Ureter (tissue), 1 donor: ENCODE data around the gene CDKN2AIPNL. TPM values are rescaled to one million over a fixed set of nuclear protein-coding genes. Genes with fewer than 3 reads are reported as not detected.
"Not testable (repeated sequence)": the region's sequence is repeated elsewhere in the genome, so short reads cannot be mapped to it uniquely, and the experiment has no call there.

Source experiments
- DNase-seq: peaks from one replicate; pipeline ENCODE4 v3.0.0-alpha.2; 2020; ENCODE audit warnings: low spot score
- total RNA-seq: library from RNA; stranded (reverse); gene quantifications from one replicate; pipeline ENCODE4 v1.2.4, GENCODE V29; 2023
- donor health status: DM: yes; HTN: yes; CAD: no.

The CDKN2AIPNL gene
- total RNA-seq, 1 donor from 2014 or later: 23.5 TPM

GRCh38 chr5:134398609-134399155 is 13.0 kb downstream of the CDKN2AIPNL start:
- no peak for DNase-seq

GRCh38 chr5:134397196-134397595 is 14.5 kb downstream of the CDKN2AIPNL start:
- no peak for DNase-seq

- DNase-seq: no peak
Measured at GRCh38 chr5:134396274-134396673, 15.4 kb downstream of the CDKN2AIPNL start.

GRCh38 chr5:134394932-134395331 is 16.7 kb downstream of the CDKN2AIPNL start:
- no peak for DNase-seq

GRCh38 chr5:134392301-134392700 is 19.4 kb downstream of the CDKN2AIPNL start:
- DNase-seq: no peak

- DNase-seq: no peak
Measured at GRCh38 chr5:134387443-134387842, 24.2 kb downstream of the CDKN2AIPNL start.

- DNase-seq: no peak
Measured at GRCh38 chr5:134383980-134384697, 27.5 kb downstream of the CDKN2AIPNL start.

GRCh38 chr5:134382204-134382603 is 29.5 kb downstream of the CDKN2AIPNL start:
- DNase-seq: not testable (repeated sequence)

GRCh38 chr5:134380346-134380745 is 31.3 kb downstream of the CDKN2AIPNL start:
- no peak for DNase-seq

- no peak for DNase-seq
Measured at GRCh38 chr5:134374232-134374631, 37.4 kb downstream of the CDKN2AIPNL start.

GRCh38 chr5:134373633-134374032 is 38.0 kb downstream of the CDKN2AIPNL start:
- not testable (repeated sequence) for DNase-seq

- DNase-seq: peak; percentile 62
Measured at GRCh38 chr5:134371834-134372340, 39.8 kb downstream of the CDKN2AIPNL start.

GRCh38 chr5:134370871-134371833 is 40.5 kb downstream of the CDKN2AIPNL start, which contains the start of gene UBE2B:
Gene UBE2B (plus strand): TSS chr5:134371569. CDS start chr5:134371596, 27 bp downstream.
- DNase-seq: peak; percentile 99

- no peak for DNase-seq
Measured at GRCh38 chr5:134370311-134370870, 41.3 kb downstream of the CDKN2AIPNL start.

GRCh38 chr5:134365604-134366003 is 46.1 kb downstream of the CDKN2AIPNL start:
- DNase-seq: no peak

GRCh38 chr5:134355681-134356080 is 56.0 kb downstream of the CDKN2AIPNL start:
- no peak for DNase-seq

Other genes with a start within 250 kb of the CDKN2AIPNL start
- gene SKP1, start 234.9 kb downstream of the CDKN2AIPNL start, total RNA-seq: 324 TPM
- 110 TPM for gene PPP2CA, start 185.8 kb downstream of the CDKN2AIPNL start, total RNA-seq
- gene CDKL3, start 44.7 kb downstream of the CDKN2AIPNL start, total RNA-seq: 5.5 TPM
- 63.3 TPM for gene UBE2B, start 40.3 kb downstream of the CDKN2AIPNL start, total RNA-seq
- 68.7 TPM for gene JADE2, start 113.8 kb upstream of the CDKN2AIPNL start, total RNA-seq
- 82.8 TPM for gene SAR1B, start 220.9 kb upstream of the CDKN2AIPNL start, total RNA-seq
- gene SEC24A, start 236.9 kb upstream of the CDKN2AIPNL start, total RNA-seq: 23.7 TPM